SW480 (cell line): Measurements from ENCODE around the gene PPP1R1C.

Experiments used
- DNase-seq: peaks from one replicate; pipeline ENCODE4 v3.0.0-alpha.2; 2016; ENCODE audit warnings: low spot score

PPP1R1C gene

DNA sequence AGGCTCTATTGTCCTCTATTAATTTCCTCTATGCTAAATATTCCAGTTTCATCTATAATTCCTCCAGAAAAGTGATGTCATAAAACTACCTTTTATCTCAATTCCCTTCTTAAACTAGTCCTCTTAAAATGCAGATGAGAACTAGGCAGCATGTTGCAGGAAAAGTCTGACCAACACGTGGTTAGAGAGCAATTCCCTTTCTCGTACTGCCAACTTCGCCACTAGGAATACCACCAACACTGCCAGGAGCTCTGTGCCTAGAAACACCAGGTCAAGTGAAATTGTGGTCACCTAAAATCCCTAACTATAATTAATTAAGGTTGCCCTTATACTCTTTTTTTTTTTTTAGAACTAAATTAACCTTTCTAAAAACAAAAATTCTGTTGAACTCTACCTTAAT is 127.7 kb downstream of the PPP1R1C start:
- DNase-seq = no peak

DNA sequence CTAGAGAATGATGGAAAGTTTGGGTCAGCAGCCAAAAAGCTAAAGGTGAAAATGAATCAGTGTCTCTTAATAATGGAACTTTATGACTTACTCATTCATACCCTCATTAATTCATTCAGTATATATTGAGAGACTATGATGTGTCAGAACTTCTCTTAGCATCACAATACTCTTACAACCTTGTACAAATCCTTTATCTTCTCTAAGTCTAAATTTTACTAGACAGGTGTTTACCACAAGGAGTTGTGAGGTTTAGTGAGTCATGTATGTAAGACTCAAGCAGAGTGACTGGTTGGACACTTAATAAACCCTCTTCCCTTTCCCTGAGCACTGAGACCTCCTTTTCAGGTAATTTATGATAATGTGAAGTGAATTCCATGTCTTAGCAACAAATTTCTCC is 129.6 kb downstream of the PPP1R1C start:
- DNase-seq = no peak

DNA sequence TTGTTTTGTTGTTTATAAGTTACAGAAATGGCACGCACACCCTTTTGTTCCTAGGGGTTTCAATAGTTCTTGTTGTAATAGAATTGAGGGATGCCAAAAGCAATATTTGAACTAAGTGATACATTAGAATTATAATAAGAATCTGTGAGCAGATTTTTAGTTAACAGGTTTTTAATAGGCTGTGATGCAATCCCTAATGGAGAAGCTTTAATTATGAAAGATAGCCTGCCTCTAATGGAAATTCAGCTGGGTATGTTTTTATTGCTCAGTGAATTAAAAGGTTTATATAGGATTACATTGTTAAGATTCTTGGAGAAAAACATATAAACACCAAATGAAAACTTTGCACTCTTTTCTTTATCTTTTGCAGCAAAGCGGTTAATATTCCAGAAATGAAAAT is 131.1 kb downstream of the PPP1R1C start:
- DNase-seq = no peak

DNA sequence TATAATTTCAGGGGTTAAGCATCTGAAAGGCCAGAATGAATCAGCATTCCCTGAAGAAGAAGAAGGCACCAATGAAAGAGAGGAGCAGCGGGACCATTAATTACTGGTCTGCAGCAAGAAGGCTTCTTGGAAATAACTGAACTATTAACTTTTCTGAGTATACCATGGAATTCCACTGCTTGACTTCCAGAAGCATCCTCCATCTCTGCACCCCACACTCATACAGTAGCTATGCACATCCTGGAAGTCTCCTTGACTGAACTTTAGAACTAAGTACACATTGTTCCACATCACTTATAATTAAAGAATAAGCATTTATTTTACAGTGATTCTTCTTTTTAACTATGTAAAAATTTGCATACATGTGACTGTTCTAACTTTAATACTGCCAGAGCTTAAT is 131.5 kb downstream of the PPP1R1C start:
- no peak for DNase-seq

DNA sequence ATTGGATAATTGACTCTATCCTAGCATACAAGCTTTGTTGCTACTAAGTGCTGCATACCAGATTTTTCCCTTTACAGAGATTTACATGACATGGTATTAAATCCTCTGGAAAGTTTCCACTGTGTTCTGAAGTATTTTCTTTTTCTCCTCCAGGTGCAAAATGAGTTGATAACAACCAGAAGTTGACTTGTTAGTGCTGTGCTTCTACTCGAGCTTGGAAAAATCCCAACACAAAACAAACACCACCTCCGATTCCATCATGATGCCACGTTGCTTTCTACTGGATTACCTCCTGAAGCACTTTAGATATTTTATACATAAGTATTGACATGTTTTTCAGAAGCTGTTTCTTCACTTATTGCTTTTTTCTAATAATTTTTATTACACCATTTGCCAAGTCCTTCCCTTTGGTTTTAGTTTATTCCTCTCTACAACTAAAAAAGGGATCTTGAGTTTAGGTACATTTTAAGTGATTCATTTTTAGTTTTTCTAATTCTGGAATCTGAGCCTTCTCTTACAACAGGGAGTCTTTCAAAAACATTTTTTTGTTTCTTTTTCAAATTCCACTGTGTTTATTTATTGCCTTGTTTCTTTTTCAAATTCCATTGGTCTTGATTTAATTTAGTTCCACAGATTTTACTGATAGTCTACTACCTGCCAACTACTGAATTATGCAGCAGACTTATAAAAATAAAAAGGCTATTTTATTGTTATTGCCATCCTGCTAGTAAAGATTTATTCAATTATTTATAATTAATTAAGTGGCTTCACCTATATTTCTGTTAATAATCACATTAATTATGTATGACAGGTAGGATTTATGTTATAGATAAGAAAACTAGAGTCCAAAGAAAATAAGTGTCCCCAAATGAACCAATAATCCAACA is 143.4 kb downstream of the PPP1R1C start:
- no peak for DNase-seq

DNA sequence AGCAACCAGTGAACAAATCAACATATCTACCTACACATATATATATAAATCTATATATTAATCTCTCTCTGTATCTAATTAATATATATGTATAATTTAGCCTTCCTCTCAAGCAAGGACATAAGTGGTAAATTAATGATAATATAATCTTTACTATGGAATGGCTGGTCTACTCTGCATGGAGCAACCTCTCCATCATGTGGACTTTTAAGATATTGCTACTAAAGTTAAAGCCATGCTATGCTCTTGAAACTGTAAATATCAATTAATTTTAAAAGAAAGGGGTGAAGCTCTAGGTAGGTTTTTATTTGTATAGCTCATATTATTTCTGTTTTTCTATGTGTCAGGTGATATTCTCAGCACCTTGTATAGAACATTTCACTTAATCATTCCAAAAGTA is 147.0 kb downstream of the PPP1R1C start:
- DNase-seq = no peak

DNA sequence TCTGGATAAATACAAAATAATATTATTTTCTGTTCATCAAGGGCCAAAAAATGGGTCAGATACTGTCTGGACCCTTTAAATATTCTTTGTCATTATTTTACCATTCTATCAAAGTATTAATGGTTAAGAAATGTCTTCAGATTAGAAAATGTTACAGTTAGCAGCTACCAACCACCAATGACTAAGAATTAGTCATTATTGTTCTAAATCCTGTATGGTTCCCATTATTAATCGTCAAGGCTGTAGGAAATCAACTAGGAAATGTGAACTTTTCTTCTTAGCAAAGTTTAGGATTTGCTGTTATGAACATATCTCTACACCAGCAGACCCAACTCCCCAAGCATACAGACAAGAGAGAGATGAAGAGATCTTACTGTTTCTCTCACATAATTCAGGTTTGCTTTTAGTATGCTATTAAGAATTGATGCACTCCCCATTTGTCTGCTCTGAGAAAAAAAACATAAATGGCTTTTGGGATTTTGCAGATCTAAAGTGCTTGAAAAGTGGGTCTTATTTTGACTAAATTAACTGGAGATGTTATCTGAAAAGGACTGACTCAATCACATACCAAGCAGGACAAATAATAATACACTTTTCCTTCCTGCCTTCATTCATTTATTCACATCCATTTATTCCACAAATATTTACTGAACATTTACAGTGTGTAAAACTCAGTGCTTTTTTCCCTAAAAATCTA is 147.7 kb downstream of the PPP1R1C start:
- no peak for DNase-seq

DNA sequence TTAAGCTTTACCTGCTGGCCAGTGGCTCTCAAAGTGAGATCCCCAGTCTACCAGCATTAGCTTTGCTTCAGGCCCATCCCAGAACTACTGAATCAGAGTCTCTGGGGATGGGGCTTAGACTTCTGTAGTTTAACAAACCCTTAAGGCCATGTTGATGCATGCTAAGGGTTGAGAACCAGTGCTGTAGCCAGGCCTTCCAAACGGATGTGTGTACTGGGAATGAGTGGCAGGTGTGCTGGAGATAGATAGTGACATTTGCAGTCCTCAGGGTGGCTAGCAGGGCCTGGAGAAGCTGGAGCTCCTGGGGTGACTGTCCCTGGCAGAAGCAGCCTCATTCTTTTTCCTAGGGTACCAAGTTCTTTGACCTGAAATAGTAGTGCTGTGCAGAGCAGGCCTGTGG is 148.5 kb downstream of the PPP1R1C start:
- no peak for DNase-seq

DNA sequence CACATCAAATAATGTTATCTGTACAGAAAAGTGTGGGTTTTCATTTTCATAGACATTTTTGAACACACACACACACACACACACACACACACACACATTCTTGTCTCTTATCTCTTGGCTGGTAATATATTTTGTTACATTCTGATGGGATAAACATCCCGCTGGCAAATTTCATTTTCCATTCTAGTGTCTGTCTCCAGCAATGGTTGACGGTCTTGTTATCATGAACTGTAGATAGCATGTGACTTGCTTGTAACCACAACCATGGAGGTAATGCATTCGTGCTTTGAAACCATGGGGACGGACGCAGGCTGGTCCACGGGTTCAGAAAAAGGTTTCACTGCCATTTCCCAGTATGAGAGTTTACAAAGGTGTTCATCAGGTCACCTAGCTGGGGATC is 156.4 kb downstream of the PPP1R1C start:
- DNase-seq = no peak

DNA sequence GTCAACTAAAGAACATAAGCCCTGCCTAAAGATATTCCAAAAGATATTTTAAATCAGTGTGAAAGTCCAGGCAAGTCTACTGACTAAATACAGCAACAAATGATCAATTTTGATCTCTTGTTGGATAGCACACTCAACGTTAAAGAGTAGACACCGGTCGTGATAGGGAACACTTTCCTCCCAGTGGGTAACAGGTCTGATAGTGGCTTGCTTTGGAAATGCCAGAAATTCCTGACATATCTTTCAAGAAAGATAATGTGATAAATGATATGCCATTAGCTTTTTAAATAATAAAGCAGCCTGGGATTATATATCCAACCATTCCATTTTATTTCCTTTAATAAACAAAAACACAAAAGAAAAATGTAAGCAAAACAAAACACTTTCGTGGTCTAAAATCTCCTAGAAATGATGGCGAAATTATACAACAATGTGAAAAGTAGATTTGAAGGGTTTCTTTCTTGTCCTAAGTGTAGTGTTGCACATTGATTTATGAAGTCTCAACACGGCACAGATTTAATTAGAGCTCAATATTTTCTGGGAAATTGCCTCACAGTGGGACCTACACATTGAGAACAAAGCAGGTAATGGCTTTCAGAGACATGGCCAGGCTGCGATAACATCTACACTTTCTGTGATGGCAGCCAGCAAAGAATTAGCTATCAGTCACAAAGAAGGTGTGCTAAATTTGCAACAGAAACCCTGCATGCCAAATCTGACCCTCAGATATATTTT is 158.6 kb downstream of the PPP1R1C start:
- DNase-seq = no peak

DNA sequence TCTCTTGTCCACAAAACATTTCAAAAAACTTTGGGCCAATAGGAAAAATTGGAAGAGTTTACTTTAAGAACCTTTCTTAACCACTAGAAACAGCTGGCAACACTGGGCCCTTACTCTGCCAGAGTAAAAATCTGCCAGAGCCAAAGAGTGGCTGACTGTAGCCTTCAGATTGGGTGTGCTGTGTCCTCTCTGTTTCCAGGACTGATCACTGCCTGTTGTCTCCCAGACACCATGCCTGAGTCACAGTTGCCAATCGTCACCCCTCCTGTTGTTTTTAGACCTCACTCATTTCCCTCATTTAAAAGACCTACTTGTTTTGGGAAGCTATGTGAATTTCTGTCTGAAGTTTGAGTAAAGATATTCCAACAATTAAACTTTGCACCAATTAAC is 159.1 kb downstream of the PPP1R1C start:
- DNase-seq = no peak

DNA sequence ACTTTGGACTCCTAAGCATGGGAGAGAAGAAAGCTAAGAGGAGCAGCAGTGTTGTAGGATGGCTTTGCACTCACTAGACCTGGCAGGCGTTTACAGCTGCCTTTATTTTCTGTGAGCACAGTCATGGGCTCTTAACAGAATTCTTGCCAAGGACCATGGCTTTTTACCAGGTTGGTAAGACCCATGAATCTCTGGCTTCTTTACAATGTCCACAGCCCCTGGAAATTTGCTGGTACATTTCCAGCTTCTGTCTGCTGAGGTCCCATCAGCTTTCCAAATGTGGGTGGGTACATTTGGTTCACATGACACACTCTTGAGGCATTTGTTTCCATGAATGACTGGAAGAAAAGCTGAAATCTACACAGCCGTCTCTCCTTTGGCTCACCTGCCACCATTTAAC is 162.7 kb downstream of the PPP1R1C start:
- no peak for DNase-seq

DNA sequence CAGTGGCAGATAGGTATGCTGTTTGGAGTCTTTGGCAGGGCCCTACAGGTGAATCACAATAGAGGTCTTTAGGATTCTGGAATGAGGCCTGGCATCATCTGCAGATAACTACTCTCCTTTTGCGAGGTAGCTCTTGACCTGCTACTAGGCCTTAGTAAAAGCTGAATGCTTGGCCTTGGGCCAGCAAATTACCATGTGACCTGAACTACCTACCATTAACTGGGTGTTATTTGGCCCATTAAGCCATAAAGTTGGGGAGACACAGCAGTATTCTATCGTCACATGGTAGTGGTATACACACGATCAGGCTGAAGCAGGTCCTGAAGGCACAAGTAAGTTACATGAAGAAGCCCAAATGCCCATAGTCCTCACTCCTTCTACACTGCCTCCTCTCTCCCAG is 178.2 kb downstream of the PPP1R1C start:
- no peak for DNase-seq

DNA sequence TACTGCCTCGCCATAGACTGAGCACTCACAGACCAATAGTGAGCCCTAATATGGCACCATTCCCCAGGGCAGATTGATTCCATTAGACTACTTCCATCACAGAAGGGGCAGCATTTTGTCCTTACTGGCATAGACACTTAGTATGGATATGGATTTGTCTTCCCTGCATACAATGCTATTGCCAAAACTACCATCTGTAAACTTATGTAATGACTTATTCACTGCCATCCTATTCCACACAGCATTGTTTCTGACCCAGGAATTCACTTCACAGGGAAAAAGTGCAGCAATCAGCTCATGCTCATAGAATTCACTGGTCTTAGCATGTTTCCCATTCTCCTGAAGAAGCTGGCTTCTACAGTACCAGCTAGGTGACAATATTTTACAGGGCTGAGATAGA is 179.0 kb downstream of the PPP1R1C start:
- no peak for DNase-seq

DNA sequence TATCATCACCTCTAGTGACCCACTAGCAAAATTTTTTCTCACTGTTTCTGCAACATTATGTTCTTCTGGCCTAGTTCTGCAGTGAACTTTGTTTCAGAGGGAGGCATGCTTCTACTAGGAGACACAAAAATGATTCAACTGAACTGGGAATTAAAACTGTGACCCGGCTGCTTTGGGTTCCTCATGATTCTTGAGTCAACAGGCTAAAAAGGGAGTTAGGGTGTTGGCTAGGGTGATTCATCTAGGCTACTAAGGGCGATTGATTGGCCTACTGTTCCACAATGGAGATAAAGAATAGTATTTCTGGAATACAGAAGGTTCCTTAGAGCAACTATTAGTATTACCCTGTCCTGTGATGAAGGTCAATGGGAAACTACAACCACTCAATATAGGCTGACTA is 179.5 kb downstream of the PPP1R1C start:
- DNase-seq = no peak

DNA sequence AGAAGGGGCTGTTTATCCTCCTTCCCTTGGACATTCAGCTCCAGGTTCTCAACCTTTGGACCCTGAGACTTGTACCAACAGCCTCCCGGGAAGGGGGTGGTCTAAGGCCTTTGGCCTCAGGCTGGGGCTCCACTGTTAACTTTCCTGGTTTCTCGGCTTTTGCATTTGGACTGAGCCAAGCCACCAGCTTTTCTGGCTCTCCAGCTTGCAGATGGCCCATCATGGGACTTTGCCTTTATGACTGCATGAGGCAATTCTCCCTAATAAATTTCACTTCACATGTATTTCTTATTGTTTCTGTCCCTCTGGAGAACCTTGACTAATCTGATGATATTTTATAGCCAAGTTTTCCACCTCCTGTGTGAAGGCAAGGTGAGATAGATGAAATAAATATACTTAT is 180.8 kb downstream of the PPP1R1C start:
- DNase-seq = no peak

DNA sequence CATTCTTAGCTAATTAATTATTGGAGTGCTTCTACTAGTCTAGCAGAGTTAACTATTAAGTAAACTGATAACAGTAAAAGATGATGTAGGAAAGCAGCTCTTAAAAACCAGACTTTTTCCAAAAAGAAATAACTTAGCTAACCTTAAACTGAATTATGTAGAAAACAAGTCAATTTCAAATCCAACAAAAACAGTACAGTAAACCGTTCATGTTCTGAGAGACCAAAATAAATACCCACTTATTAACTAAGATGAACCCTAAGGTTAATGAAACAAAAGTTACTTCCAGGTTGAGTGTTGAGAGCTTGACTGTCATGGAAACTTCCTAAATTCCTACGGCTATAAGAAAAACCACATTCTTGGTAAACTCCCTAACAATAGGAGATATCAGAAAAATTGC is 181.2 kb downstream of the PPP1R1C start:
- no peak for DNase-seq
